ENCODE results near the gene HSF2BP.
"Not testable (repeated sequence)": the region's sequence is repeated elsewhere in the genome, so short reads cannot be mapped to it uniquely, and the experiment has no call there.

DNA sequence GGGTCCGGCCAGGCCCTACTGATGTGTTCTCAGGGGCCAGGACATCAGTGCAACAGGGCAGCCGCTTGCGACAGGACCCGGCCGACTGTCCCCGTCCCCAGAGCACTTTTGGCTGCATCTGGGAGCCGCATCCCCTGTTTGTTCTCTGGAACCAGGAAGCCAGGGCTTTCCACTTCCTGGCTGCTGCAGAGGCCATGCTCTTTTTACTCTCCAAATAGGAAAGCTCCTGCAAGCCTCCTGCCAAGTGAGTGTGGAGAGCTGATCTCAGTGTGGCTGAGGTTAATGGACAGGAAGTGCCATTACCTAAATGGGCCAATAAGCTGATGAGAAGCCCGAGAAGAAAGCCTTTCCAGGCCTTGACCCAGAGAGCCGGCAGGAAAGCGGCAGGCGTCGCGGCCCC lies 180.1 kb downstream of the HSF2BP start:
- TF ChIP-seq POLR2AphosphoS5, GABPA (IDR thresholded peaks at IDR 0.05; ENCODE audit: low read depth): not testable (repeated sequence)
- TF ChIP-seq, protein P1, sequence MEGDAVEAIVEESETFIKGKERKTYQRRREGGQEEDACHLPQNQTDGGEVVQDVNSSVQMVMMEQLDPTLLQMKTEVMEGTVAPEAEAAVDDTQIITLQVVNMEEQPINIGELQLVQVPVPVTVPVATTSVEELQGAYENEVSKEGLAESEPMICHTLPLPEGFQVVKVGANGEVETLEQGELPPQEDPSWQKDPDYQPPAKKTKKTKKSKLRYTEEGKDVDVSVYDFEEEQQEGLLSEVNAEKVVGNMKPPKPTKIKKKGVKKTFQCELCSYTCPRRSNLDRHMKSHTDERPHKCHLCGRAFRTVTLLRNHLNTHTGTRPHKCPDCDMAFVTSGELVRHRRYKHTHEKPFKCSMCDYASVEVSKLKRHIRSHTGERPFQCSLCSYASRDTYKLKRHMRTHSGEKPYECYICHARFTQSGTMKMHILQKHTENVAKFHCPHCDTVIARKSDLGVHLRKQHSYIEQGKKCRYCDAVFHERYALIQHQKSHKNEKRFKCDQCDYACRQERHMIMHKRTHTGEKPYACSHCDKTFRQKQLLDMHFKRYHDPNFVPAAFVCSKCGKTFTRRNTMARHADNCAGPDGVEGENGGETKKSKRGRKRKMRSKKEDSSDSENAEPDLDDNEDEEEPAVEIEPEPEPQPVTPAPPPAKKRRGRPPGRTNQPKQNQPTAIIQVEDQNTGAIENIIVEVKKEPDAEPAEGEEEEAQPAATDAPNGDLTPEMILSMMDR (IDR thresholded peaks at IDR 0.05; ENCODE audit: insufficient read depth, low read length) = not testable (repeated sequence)
- TF ChIP-seq, protein P2, sequence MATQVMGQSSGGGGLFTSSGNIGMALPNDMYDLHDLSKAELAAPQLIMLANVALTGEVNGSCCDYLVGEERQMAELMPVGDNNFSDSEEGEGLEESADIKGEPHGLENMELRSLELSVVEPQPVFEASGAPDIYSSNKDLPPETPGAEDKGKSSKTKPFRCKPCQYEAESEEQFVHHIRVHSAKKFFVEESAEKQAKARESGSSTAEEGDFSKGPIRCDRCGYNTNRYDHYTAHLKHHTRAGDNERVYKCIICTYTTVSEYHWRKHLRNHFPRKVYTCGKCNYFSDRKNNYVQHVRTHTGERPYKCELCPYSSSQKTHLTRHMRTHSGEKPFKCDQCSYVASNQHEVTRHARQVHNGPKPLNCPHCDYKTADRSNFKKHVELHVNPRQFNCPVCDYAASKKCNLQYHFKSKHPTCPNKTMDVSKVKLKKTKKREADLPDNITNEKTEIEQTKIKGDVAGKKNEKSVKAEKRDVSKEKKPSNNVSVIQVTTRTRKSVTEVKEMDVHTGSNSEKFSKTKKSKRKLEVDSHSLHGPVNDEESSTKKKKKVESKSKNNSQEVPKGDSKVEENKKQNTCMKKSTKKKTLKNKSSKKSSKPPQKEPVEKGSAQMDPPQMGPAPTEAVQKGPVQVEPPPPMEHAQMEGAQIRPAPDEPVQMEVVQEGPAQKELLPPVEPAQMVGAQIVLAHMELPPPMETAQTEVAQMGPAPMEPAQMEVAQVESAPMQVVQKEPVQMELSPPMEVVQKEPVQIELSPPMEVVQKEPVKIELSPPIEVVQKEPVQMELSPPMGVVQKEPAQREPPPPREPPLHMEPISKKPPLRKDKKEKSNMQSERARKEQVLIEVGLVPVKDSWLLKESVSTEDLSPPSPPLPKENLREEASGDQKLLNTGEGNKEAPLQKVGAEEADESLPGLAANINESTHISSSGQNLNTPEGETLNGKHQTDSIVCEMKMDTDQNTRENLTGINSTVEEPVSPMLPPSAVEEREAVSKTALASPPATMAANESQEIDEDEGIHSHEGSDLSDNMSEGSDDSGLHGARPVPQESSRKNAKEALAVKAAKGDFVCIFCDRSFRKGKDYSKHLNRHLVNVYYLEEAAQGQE (IDR thresholded peaks at IDR 0.05; ENCODE audit: insufficient replicate concordance, low read depth) = not testable (repeated sequence)

Measured in HL-60 (cell line).